ENCODE measurements around the gene SPECC1L.

SPECC1L gene

DNA sequence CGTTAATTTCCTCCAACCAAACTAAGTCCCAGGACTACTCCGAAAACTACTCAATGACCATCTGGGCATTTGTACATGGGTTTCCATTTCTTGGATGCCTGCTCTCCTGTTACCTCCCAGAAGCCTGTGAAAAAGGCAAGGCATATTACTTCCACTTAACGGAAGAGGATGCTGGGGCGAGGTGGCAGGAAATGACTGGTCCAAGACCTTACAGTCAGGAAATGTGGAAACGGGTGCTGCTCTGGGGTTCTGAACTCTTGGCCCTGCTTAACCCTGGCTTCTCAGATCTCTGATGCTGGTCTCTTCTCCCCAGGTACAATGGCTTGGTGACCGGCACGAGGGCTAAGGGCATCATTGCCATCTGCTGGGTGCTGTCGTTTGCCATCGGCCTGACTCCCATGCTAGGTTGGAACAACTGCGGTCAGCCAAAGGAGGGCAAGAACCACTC lies 169.7 kb downstream of the SPECC1L start:
- H3K9me3 ChIP-seq (ENCODE audit: control insufficient read depth, insufficient read depth, low read length): no peaks in the 10 kb centered on the region
- H3K4me3 ChIP-seq (ENCODE audit: low read length): no peak overlapping the region
- H3K27me3 ChIP-seq (ENCODE audit: control insufficient read depth, insufficient read depth, low read length): no peaks in the 10 kb centered on the region
- WGBS (ENCODE audit: insufficient coverage, insufficient read length): no CpG with 5 or more reads among the region's 10 CpGs
- no peaks in the 10 kb centered on the region for H3K36me3 ChIP-seq (ENCODE audit: control insufficient read depth, insufficient read depth, low read length)
- DNase-seq (ENCODE audit: low read depth, low spot score): no peak
- no peak overlapping the region for H3K27ac ChIP-seq (ENCODE audit: low read length)
- H3K4me1 ChIP-seq (ENCODE audit: control insufficient read depth, insufficient read depth, low read length): peaks cover under 1% of the 10 kb centered on the region; the same call in 1 of the 2 replicates

DNA sequence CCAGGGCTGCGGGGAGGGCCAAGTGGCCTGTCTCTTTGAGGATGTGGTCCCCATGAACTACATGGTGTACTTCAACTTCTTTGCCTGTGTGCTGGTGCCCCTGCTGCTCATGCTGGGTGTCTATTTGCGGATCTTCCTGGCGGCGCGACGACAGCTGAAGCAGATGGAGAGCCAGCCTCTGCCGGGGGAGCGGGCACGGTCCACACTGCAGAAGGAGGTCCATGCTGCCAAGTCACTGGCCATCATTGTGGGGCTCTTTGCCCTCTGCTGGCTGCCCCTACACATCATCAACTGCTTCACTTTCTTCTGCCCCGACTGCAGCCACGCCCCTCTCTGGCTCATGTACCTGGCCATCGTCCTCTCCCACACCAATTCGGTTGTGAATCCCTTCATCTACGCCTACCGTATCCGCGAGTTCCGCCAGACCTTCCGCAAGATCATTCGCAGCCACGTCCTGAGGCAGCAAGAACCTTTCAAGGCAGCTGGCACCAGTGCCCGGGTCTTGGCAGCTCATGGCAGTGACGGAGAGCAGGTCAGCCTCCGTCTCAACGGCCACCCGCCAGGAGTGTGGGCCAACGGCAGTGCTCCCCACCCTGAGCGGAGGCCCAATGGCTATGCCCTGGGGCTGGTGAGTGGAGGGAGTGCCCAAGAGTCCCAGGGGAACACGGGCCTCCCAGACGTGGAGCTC lies 170.2 kb downstream of the SPECC1L start:
- Histone ChIP-seq H3K27me3 (ENCODE audit: control insufficient read depth, insufficient read depth, low read length) (no peaks in the 10 kb centered on the region), H3K27ac (ENCODE audit: low read length) (no peak overlapping the region), H3K4me3 (ENCODE audit: low read length) (no peak overlapping the region), H3K9me3 (ENCODE audit: control insufficient read depth, insufficient read depth, low read length) (no peaks in the 10 kb centered on the region), H3K36me3 (ENCODE audit: control insufficient read depth, insufficient read depth, low read length) (no peaks in the 10 kb centered on the region), H3K4me1 (ENCODE audit: control insufficient read depth, insufficient read depth, low read length) (peaks cover 2% of the 10 kb centered on the region; the same call in 1 of the 2 replicates)
- DNase-seq (ENCODE audit: low read depth, low spot score): no peak
- no CpG with 5 or more reads among the region's 30 CpGs for WGBS (ENCODE audit: insufficient coverage, insufficient read length)

DNA sequence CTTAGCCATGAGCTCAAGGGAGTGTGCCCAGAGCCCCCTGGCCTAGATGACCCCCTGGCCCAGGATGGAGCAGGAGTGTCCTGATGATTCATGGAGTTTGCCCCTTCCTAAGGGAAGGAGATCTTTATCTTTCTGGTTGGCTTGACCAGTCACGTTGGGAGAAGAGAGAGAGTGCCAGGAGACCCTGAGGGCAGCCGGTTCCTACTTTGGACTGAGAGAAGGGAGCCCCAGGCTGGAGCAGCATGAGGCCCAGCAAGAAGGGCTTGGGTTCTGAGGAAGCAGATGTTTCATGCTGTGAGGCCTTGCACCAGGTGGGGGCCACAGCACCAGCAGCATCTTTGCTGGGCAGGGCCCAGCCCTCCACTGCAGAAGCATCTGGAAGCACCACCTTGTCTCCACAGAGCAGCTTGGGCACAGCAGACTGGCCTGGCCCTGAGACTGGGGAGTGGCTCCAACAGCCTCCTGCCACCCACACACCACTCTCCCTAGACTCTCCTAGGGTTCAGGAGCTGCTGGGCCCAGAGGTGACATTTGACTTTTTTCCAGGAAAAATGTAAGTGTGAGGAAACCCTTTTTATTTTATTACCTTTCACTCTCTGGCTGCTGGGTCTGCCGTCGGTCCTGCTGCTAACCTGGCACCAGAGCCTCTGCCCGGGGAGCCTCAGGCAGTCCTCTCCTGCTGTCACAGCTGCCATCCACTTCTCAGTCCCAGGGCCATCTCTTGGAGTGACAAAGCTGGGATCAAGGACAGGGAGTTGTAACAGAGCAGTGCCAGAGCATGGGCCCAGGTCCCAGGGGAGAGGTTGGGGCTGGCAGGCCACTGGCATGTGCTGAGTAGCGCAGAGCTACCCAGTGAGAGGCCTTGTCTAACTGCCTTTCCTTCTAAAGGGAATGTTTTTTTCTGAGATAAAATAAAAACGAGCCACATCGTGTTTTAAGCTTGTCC lies 171.0 kb downstream of the SPECC1L start:
- Histone ChIP-seq H3K27ac (ENCODE audit: low read length) (no peak overlapping the region), H3K27me3 (ENCODE audit: control insufficient read depth, insufficient read depth, low read length) (no peaks in the 10 kb centered on the region), H3K36me3 (ENCODE audit: control insufficient read depth, insufficient read depth, low read length) (no peaks in the 10 kb centered on the region), H3K4me1 (ENCODE audit: control insufficient read depth, insufficient read depth, low read length) (peaks cover 2% of the 10 kb centered on the region; the same call in 1 of the 2 replicates), H3K9me3 (ENCODE audit: control insufficient read depth, insufficient read depth, low read length) (no peaks in the 10 kb centered on the region), H3K4me3 (ENCODE audit: low read length) (no peak overlapping the region)
- WGBS (ENCODE audit: insufficient coverage, insufficient read length): no CpG with 5 or more reads among the region's 8 CpGs
- DNase-seq (ENCODE audit: low read depth, low spot score): no peak

GRCh38 chr22:24442352-24442744 lies 171.7 kb downstream of the SPECC1L start:
- Histone ChIP-seq H3K27me3 (ENCODE audit: control insufficient read depth, insufficient read depth, low read length) (no peaks in the 10 kb centered on the region), H3K4me1 (ENCODE audit: control insufficient read depth, insufficient read depth, low read length) (peaks cover 2% of the 10 kb centered on the region; the same call in 1 of the 2 replicates), H3K36me3 (ENCODE audit: control insufficient read depth, insufficient read depth, low read length) (no peaks in the 10 kb centered on the region), H3K9me3 (ENCODE audit: control insufficient read depth, insufficient read depth, low read length) (no peaks in the 10 kb centered on the region), H3K4me3 (ENCODE audit: low read length) (no peak overlapping the region), H3K27ac (ENCODE audit: low read length) (no peak overlapping the region)
- no CpG with 5 or more reads among the region's 8 CpGs for WGBS (ENCODE audit: insufficient coverage, insufficient read length)
- no peak for DNase-seq (ENCODE audit: low read depth, low spot score)

DNA sequence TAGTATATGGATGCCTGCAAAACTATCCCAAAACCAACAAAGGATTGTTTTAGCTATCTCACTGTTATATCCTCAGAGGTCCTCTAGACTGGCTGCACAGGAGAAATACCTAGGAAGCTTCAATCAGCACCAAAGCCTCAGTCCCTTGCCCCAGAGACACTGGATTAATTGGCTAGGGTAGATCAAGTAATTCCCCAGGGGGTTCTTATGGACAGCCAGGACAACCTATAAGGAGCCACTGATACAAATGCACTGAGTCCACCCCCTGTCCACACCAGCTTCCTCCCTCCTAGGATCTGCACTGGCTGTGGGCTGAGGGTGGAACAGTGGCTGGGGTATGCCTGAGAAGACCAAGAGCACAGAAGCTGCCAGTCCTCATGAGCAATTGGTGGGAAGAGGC lies 173.0 kb downstream of the SPECC1L start:
- DNase-seq (ENCODE audit: low read depth, low spot score): no peak
- Histone ChIP-seq H3K4me3 (ENCODE audit: low read length) (no peak overlapping the region), H3K4me1 (ENCODE audit: control insufficient read depth, insufficient read depth, low read length) (peaks cover 2% of the 10 kb centered on the region; the same call in 1 of the 2 replicates), H3K36me3 (ENCODE audit: control insufficient read depth, insufficient read depth, low read length) (no peaks in the 10 kb centered on the region), H3K27me3 (ENCODE audit: control insufficient read depth, insufficient read depth, low read length) (no peaks in the 10 kb centered on the region), H3K27ac (ENCODE audit: low read length) (no peak overlapping the region), H3K9me3 (ENCODE audit: control insufficient read depth, insufficient read depth, low read length) (no peaks in the 10 kb centered on the region)

GRCh38 chr22:24444251-24444650 lies 173.6 kb downstream of the SPECC1L start:
- no CpG with 5 or more reads among the region's 3 CpGs for WGBS (ENCODE audit: insufficient coverage, insufficient read length)
- H3K4me1 ChIP-seq (ENCODE audit: control insufficient read depth, insufficient read depth, low read length): peaks cover 2% of the 10 kb centered on the region; the same call in 1 of the 2 replicates
- DNase-seq (ENCODE audit: low read depth, low spot score): no peak

GRCh38 chr22:24444729-24445466 lies 174.3 kb downstream of the SPECC1L start:
- no peak overlapping the region for H3K27ac ChIP-seq (ENCODE audit: low read length)
- no peaks in the 10 kb centered on the region for H3K27me3 ChIP-seq (ENCODE audit: control insufficient read depth, insufficient read depth, low read length)
- DNase-seq (ENCODE audit: low read depth, low spot score): no peak
- WGBS (ENCODE audit: insufficient coverage, insufficient read length): no CpG with 5 or more reads among the region's 12 CpGs
- H3K4me3 ChIP-seq (ENCODE audit: low read length): no peak overlapping the region
- peaks cover 2% of the 10 kb centered on the region; the same call in 1 of the 2 replicates for H3K4me1 ChIP-seq (ENCODE audit: control insufficient read depth, insufficient read depth, low read length)
- H3K36me3 ChIP-seq (ENCODE audit: control insufficient read depth, insufficient read depth, low read length): no peaks in the 10 kb centered on the region
- H3K9me3 ChIP-seq (ENCODE audit: control insufficient read depth, insufficient read depth, low read length): no peaks in the 10 kb centered on the region

More at GRCh38 chr22:24444251-24444650, 173.6 kb downstream of the SPECC1L start:
- Histone ChIP-seq H3K36me3 (ENCODE audit: control insufficient read depth, insufficient read depth, low read length) (no peaks in the 10 kb centered on the region), H3K9me3 (ENCODE audit: control insufficient read depth, insufficient read depth, low read length) (no peaks in the 10 kb centered on the region), H3K4me3 (ENCODE audit: low read length) (no peak overlapping the region), H3K27me3 (ENCODE audit: control insufficient read depth, insufficient read depth, low read length) (no peaks in the 10 kb centered on the region), H3K27ac (ENCODE audit: low read length) (no peak overlapping the region)

GRCh38 chr22:24445481-24446259 lies 175.0 kb downstream of the SPECC1L start:
- H3K36me3 ChIP-seq (ENCODE audit: control insufficient read depth, insufficient read depth, low read length): no peaks in the 10 kb centered on the region
- no peak overlapping the region for H3K4me3 ChIP-seq (ENCODE audit: low read length)
- DNase-seq (ENCODE audit: low read depth, low spot score): no peak
- WGBS (ENCODE audit: insufficient coverage, insufficient read length): no CpG with 5 or more reads among the region's 11 CpGs
- H3K9me3 ChIP-seq (ENCODE audit: control insufficient read depth, insufficient read depth, low read length): no peaks in the 10 kb centered on the region
- peaks cover 2% of the 10 kb centered on the region; the same call in 1 of the 2 replicates for H3K4me1 ChIP-seq (ENCODE audit: control insufficient read depth, insufficient read depth, low read length)
- H3K27me3 ChIP-seq (ENCODE audit: control insufficient read depth, insufficient read depth, low read length): no peaks in the 10 kb centered on the region
- no peak overlapping the region for H3K27ac ChIP-seq (ENCODE audit: low read length)

DNA sequence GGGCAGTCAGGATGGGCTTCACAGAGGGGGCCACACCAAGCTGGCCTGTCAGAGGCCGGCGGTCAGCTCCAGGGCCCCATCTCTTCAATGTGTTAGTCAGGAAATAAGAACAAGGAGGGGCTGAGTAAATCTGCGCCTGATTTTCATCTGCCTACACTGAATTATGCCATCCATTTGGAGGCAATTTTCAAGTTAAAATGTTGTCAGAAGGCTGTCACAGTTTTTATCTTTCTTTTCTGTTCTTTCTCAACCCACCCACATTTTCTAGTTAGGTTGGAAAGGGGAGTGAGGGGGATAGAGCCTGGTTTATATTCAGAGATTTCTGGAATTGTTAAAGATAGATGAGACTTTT lies 175.6 kb downstream of the SPECC1L start:
- no peaks in the 10 kb centered on the region for H3K36me3 ChIP-seq (ENCODE audit: control insufficient read depth, insufficient read depth, low read length)
- H3K27ac ChIP-seq (ENCODE audit: low read length): no peak overlapping the region
- H3K4me1 ChIP-seq (ENCODE audit: control insufficient read depth, insufficient read depth, low read length): peaks cover 2% of the 10 kb centered on the region; the same call in 1 of the 2 replicates
- no peaks in the 10 kb centered on the region for H3K27me3 ChIP-seq (ENCODE audit: control insufficient read depth, insufficient read depth, low read length)
- no peak overlapping the region for H3K4me3 ChIP-seq (ENCODE audit: low read length)
- no peaks in the 10 kb centered on the region for H3K9me3 ChIP-seq (ENCODE audit: control insufficient read depth, insufficient read depth, low read length)
- WGBS (ENCODE audit: insufficient coverage, insufficient read length): no CpG with 5 or more reads among the region's 3 CpGs
- DNase-seq (ENCODE audit: low read depth, low spot score): no peak

Data from iPS DF 6.9 (cell line).